Subcutaneous adipose tissue (tissue), 4 donors: Measurements from ENCODE around the gene SUMF1. TPM values are rescaled to one million over a fixed set of nuclear protein-coding genes. Genes with fewer than 3 reads are reported as not detected.

ENCODE experiments used
- CTCF ChIP-seq: fragments of 450-650 bp; IDR thresholded peaks from one replicate; pipeline ENCODE4 v1.5.1; 2016; ENCODE audit warnings: low read depth, mild to moderate bottlenecking, control low read depth, antibody characterized with exemption, moderate library complexity
- total RNA-seq, 4 donors: library from RNA; depleted of rRNA; stranded (reverse); fragments of >200 nt; gene quantifications; one replicate each; pipeline ENCODE4 v1.1.0, GENCODE V29; 2016

Gene SUMF1
- total RNA-seq, 4 donors from 2014 or later: 44.3 to 102 (median 68.5) TPM

DNA sequence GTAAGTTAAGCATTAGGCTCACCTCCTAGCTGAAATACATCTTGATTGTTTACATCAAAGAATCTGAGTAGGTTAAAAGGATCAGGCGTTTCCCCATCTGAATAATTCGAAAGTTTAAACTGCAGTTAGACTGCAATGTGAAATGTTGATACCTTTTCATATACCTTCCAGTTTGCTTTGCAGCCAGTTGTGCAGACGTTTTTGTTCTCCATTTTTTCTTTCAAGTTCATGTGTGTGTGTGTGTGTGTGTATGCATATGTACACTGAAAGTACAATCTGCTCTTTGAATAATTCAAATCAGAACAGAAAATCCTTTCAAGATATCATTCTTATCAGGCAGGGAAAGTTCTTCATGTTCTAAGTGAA lies 29.0 kb upstream of the SUMF1 start:
- TF ChIP-seq CTCF: no peak

GRCh38 chr3:4495294-4496086 lies 28.4 kb upstream of the SUMF1 start:
- no peak for TF ChIP-seq CTCF

DNA sequence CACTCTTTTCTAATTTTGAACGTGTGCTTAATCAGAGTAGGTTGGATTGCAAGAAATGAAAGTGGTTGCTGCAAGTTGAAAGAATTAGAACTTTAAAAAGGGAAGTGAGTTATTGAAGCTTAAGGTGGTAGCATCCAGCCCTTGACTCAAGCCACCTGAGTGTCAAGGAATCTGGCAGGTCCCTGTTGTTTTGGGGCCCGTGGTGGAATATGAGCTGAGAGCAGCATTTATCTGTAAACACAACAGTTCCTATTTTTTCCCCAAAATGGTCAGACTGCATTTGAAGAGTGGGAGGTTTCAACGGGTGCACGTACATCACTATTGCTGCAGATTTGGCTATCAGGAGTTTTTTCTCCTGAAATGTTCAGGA lies 27.8 kb upstream of the SUMF1 start:
- no peak for TF ChIP-seq CTCF

DNA sequence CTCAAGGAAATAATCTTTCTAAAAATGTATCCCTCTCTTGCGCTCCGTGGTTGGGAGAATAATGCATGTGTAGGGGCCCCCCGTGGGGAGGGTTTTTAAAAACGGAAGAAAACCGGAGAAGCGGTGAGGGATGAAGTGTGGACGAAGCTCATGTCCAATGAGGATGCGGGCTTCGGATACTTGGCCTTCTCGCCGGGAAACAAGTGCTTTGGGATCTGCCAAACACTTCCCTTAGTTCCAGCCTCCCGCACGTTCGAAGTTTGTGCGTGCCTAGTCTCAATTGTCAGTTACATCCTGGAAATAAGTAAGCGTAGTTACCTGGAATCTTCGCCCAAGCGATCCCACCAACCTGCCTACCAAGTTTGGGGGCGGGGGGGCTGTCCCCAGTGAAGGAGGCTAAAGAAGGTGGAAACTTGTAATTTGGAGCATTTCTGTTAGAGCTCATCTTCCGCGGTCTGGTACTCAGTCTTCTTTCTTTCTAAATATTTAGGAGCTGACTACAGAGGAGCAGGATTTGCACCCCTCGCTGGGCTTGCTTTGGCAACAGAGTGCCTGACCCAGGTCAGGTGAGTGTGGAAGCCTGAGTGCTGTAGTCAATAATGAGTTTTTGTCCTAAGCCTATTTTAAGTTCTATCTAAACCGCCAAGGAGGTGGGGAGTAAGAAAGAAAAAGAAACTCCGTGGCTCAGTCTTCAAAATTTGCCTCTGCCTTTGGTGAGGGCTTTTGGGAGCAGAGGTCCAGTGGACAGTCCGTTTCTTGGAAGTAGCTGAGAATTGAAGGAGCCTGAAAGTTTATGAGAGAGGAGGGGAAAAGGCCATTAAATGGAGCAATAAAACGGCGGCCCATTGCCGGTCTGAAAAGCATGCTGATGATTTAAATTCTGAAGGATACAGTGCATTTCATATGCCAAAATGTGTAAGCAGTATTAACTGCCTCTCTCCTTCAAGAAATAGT lies 27.1 kb upstream of the SUMF1 start:
- no peak for TF ChIP-seq CTCF

- TF ChIP-seq CTCF: no peak
Observed at GRCh38 chr3:4493014-4493940, 26.2 kb upstream of the SUMF1 start, which contains the start of gene ITPR1. ITPR1 (plus strand) TSS chr3:4493348; CDS start chr3:4516492, 23,144 bp downstream.

DNA sequence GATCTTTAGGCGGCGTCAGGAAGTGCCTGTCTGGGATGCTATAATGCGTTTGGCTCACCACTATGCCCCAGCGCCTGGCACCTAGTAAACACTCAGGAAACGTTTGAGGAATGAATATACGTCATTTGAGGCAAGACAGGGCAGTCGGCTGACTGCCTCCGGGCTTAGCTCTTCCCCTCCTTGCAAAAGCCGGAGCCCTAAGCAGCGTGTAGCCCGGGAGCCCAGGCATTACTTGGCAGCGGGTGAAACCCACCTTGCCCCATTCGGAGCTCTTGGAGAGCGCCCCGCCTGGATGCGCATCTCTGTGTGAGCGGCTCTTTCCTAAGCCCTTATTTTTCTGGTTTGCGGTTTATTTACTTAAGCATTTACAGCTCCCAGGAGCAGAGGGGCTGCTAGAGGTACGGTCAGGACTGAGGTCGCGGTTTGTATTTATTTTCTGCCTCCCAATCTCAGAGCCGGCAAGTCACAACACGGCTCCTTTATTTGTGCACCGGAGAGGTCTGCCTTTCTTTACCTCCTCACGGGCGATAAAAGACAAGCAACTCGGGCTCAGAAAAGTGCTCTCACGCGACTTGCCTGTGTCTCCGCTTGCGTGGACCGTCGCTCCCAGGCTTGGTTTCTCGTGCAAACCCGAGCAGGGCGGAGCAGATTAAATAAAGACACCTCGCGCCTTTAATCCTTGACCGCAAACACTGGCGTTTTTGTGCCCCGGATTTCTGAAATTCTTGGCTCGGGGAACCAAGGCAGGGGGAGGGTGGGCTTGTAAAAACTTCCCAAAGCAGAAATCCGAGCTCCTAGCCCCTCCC lies 25.3 kb upstream of the SUMF1 start:
- no peak for TF ChIP-seq CTCF
